ENCODE measurements around the gene TBKBP1. TPM values are rescaled to one million over a fixed set of nuclear protein-coding genes. Genes with fewer than 3 reads are reported as not detected.
"Not testable (repeated sequence)": the region's sequence is repeated elsewhere in the genome, so short reads cannot be mapped to it uniquely, and the experiment has no call there.

The TBKBP1 gene
- total RNA-seq, 1 donor from 2014 or later, result 6.8 TPM

DNA sequence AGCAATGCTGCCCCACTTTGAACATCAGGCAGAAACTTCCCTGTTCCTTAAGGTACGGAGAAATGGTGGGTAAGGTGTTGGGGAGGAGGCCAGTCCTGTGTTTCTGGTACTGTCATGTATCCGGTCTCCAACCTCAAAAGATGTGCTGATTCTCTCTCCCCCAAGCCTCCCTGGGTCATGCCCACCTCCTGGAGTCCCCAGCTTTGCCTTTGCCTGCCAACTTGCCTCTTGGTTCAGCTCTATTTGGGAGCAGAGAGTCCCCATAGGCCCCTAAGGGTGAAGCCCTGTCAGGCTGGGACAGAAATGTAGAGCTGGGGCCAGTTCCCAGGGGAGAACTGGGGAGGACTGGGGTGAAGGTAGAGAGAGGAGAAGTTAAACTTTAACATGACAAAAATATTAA lies 37.4 kb downstream of the TBKBP1 start:
- DNase-seq (ENCODE audit: low read depth in 2 of 2), result no peak

DNA sequence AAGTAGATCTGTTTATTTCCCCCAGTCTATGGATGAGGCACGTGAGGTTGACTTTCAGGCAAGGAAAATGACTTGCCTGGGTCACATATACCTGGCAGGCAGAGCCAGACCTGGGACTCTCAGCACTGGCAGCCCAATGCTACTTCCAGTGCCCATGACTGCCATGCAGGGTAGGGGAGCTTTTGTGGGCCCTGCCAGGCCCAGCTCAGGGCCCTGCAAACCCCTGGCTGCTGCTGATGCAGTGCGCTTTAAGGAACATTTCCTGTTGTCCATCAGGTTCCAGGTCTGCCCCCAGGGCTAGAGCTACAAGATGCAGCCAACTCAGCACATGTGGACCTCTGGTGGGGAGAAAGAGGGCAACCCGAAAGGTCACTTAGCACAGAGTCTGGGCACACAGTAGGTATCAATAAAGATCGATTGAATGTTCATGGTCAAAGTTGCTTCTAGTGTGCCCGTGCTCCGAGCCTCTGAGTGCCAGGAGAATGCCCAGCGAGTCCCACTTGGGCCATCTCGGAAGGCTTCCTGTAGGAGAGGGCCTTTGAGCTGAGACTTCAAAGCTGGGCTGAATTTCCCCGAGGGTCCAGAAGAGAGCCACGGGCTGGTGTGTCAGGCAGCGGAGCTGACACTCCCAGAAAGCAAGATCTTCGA lies 38.6 kb downstream of the TBKBP1 start:
- DNase-seq (ENCODE audit: low read depth in 2 of 2), result no peak

DNA sequence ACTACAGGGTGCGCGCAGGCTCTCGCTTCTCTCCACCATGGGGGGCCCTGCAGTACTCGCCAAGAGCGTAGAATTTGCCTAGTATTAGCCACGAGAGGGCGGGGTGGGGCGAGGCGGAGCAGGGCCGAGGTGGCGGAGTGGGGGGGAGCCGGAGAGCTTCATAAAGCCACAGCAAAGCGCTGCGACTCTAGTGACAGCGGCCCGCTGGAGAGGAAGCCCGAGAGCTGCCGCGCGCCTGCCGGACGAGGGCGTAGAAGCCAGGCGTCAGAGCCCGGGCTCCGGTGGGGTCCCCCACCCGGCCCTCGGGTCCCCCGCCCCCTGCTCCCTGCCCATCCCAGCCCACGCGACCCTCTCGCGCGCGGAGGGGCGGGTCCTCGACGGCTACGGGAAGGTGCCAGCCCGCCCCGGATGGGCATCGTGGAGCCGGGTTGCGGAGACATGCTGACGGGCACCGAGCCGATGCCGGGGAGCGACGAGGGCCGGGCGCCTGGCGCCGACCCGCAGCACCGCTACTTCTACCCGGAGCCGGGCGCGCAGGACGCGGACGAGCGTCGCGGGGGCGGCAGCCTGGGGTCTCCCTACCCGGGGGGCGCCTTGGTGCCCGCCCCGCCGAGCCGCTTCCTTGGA lies 39.2 kb downstream of the TBKBP1 start, which contains the start of gene TBX21:
Gene TBX21 (plus strand): TSS at position 190 of the 627 bp plus-strand sequence. CDS start 219 bp downstream, at position 409.
- peak; percentile 20 to 52 for DNase-seq (ENCODE audit: low read depth in 2 of 2)

DNA sequence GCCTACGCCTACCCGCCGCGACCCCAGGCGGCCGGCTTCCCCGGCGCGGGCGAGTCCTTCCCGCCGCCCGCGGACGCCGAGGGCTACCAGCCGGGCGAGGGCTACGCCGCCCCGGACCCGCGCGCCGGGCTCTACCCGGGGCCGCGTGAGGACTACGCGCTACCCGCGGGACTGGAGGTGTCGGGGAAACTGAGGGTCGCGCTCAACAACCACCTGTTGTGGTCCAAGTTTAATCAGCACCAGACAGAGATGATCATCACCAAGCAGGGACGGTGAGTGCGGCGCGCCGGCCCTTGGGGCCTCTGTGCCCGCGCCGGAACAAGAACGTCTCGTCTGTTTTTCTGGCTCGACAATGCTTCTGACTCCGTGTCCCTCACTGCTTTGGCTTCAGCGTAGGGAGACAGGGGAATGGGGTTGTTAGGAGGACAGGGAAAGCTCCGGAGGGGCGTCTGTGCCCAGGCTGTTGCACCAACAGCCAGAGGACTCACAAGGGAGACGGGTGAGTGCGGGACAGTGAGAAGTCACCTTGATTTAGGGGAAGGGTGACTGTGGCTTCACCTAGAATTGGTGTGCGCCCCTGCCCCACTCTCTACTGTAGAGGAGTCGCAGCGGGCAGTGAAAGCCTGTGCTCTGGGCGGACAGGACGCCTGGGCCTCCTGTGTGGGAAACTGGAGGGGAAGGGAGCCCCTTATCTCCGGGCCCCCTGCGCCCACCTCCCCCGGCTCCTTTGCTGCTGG lies 39.9 kb downstream of the TBKBP1 start:
- no peak for DNase-seq (ENCODE audit: low read depth in 2 of 2)

DNA sequence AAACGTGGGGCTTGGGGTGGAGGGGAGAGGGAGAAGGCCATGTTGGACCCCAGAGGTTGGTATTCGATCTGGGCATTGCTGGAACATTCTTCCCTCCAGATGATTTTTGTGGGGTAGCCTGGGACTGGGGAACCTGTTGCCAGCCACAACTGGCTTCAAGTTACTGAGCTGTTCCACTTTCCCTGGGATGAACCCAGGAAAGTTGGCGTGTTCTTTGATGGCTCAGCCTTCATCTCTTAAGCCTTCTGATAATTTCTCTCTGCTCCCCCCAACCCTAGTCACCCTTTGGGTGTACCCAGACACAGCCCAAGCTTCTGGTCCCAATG lies 41.1 kb downstream of the TBKBP1 start:
- DNase-seq (ENCODE audit: low read depth in 2 of 2), result no peak

DNA sequence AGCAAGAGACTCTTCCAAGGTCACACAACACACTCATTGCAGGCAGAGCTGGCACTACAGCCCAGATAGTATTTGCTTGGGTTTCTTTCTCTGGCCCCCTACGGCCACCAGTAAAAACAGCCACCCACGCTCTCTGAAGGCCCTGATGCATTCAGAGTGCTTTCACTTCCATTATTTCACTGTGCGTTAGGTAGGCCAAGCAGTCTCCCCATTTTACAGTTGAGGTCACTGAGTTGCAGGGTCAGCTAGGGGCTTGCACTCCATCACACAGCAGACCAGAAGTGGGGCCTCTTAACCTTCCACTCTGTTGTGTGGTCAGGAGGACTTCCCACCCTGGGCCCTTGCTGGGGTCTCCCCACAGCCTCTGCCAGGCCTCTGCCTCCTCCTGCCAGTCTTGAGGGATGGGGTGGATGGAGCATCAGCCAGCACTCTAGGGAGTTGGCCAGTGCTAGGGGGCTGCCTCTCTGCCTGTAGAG lies 41.6 kb downstream of the TBKBP1 start:
- no peak for DNase-seq (ENCODE audit: low read depth in 2 of 2)

DNA sequence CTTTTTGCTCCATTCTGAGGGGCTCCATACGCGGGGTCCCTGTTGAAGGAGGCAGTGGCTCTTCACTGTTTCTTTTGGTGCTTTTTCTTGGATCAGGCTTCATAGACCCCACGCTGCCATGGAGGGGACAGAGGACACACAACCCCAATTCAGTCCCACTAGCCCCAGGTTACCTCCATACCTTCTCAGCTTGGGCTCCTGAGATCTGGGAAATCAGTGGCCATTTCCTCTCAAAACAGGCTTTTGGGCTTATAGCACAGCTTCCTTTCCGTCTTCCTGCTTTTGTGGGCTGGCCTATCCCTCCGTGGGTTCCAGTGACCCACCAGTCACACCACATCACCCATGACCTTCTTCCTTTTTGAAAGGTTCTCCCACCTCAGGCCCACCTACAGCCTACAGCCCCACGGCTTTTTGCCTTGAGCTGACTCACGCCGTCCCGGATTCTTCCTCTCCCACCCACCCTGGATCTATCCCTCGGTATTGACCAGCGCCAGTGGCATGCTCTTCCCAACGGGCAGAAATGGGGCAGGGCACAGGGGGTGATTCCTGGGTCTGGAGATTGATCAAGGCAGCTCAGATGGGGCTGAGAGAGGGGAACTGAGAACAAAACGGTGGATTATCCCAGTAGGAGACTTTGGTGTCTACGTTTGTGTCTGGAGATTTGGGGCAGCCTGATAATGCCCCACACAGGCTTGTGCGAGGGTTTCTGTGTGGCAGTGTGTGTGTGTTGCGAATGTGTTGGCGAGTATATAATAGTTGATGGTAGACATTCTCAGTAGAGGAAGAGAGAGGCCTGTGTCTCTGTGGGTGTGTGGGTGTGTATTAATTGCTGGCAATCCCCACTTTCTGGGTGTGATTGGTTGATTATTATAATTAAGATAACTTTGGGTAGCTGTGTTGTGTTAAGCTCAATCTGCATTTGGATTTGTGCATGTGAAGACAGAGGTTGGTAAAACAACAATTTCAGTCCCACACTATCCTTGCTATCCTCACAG lies 42.8 kb downstream of the TBKBP1 start:
- DNase-seq (ENCODE audit: low read depth in 2 of 2), result no peak

DNA sequence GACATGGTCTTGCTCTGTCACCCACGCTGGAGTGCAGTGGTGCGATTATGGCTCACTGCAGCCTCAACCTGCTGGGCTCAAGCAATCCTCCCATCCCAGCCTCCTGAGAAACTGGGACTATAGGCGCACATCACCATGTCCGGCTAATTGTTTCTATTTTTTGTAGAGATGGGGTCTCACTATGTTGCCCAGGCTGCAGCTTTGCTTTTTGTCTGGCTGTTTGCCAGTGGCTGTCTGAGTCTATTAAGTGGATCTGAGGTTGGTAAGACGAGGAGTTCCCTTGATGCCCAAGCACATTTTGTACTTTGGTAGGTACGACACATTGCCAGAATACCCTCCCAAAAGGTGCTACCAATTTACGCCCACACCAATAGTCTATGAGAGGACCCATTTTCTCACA lies 44.2 kb downstream of the TBKBP1 start:
- no peak for DNase-seq (ENCODE audit: low read depth in 2 of 2)

DNA sequence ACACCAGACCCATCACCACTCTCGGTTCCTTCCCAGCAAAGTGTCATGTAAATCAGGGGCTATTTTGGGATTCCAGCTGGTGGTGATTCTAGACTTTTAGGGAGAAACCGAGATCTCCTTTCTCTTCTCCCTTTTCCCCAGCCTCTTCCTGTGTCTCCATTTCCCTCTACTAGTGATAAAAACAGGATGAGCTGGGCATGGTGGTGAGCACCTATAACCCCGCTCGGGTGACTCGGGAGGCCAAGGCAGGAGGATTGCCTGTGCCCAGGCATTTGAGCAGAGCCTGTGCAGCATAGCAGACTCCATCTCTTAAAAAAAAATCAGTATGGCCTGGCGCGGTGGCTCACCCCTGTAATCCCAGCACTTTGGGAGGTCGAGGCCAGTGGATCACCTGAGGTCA lies 45.2 kb downstream of the TBKBP1 start:
- no peak for DNase-seq (ENCODE audit: low read depth in 2 of 2)

DNA sequence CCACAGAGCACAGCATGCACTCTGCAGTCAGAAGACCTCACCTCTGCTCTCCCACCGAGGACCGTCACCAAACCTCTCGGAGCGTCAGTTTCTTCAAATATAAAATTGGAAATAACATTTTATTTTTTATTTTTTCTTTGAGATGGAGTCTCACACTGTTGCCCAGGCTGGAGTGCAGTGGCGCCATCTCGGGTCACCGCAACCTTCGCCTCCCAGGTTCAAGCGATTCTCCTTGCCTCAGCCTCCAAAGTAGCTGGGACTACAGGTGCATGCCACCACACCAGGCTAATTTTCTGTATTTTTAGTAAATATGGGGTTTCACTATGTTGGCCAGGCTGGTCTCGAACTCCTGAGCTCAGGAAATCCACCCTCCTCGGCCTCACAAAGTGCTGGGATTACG lies 46.0 kb downstream of the TBKBP1 start:
- not testable (repeated sequence) for DNase-seq (ENCODE audit: low read depth in 2 of 2)

DNA sequence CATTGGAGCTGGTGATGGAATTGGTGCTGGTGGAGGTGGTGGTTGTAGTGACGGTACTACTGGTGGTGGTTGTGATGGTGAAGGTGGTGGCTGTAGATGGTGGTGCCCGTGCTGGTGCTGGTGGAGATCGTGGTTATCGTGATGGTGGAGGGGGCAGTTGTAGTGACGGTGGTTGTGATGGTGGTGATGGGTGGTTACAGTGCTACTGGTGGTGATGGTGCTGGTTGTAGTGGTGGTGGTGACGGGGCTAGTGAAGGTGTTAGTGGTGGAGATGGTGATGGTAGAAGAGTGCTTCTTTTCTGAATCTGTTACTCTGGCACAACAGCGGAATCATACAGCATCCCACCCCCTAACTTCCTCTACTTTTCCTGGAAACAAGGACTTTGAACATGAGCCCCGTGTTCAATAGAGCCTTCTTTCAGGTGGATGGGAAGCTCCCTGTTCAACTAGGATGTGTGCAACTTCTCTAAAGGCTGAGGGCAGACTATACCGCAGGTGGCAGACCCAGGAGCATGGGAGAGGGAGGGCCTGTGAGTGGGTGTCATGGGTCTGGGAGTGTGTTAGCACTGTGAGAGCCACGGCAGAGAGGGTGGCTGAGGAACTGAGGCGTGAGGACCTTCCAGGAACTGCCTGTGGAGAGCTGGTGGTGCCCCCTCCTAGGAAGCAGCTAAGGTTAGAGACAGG lies 47.3 kb downstream of the TBKBP1 start:
- no peak for DNase-seq (ENCODE audit: low read depth in 2 of 2)

DNA sequence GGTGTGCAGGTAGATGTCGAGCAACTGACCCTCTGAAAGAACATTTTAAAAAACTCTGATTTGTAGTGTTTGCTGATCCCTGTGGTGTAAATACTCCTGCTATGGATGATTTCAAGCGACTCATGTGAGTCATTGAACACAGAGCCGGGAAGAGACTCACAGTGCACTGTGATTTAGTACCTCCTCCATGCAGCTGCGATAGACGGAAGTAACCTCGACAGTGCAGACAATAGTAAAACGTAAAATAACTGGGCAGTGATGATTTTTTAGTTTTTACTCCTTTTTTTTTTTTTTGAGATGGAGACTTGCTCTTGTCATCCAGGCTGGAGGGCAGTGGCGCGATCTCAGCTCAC lies 47.8 kb downstream of the TBKBP1 start:
- DNase-seq (ENCODE audit: low read depth in 2 of 2), result no peak

DNA sequence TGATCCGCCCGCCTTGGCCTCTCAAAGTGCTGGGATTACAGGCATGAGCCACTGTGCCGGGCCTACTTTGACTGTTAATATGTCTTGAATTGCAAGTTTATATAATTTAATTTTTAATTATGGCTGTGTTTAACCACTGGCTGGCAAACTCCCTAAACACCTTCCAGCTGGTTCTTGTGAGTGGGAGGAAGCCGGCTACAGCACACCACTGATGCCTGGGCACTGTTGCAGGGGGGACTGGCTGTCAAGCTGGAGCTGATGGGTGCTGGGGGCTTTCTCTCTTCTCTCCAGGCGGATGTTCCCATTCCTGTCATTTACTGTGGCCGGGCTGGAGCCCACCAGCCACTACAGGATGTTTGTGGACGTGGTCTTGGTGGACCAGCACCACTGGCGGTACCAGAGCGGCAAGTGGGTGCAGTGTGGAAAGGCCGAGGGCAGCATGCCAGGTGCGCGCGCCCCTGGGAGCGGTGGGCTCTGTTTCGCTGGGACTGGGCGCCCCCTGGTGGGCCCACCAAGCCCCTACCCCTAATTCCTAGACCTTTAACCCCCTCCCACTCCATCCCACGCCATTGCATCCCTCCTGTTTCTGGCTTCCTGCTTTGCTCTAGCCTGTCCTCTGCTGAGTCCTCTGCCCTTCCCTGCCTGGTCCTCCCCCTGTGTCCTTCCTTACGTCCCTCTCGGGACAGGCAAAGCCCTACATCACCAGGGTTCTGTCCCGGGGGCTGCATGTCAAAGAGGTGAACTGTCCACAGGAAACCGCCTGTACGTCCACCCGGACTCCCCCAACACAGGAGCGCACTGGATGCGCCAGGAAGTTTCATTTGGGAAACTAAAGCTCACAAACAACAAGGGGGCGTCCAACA lies 48.6 kb downstream of the TBKBP1 start:
- DNase-seq (ENCODE audit: low read depth in 2 of 2), result peak in 1 of 2 donors; percentile 11

DNA sequence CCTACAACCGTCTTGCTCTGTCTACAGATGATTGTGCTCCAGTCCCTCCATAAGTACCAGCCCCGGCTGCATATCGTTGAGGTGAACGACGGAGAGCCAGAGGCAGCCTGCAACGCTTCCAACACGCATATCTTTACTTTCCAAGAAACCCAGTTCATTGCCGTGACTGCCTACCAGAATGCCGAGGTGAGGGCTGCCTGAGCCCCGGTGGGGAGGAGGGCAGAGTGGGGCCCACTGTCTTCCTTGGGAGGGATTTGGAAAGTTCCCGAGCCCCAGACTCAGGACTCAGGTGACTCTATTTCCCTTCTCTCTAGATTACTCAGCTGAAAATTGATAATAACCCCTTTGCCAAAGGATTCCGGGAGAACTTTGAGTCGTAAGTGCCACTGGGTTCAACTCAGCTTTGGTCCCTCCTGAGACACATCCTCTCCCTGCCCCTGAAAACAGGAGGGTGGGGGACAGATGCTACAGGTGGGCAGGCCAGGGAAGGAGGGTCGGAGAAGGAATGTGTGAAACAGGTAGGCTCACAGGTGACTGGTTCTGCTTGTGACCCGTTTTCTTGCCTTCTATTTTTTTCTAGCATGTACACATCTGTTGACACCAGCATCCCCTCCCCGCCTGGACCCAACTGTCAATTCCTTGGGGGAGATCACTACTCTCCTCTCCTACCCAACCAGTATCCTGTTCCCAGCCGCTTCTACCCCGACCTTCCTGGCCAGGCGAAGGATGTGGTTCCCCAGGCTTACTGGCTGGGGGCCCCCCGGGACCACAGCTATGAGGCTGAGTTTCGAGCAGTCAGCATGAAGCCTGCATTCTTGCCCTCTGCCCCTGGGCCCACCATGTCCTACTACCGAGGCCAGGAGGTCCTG lies 50.4 kb downstream of the TBKBP1 start:
- DNase-seq (ENCODE audit: low read depth in 2 of 2), result no peak

DNA sequence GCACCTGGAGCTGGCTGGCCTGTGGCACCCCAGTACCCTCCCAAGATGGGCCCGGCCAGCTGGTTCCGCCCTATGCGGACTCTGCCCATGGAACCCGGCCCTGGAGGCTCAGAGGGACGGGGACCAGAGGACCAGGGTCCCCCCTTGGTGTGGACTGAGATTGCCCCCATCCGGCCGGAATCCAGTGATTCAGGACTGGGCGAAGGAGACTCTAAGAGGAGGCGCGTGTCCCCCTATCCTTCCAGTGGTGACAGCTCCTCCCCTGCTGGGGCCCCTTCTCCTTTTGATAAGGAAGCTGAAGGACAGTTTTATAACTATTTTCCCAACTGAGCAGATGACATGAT lies 51.0 kb downstream of the TBKBP1 start:
- no peak for DNase-seq (ENCODE audit: low read depth in 2 of 2)

DNA sequence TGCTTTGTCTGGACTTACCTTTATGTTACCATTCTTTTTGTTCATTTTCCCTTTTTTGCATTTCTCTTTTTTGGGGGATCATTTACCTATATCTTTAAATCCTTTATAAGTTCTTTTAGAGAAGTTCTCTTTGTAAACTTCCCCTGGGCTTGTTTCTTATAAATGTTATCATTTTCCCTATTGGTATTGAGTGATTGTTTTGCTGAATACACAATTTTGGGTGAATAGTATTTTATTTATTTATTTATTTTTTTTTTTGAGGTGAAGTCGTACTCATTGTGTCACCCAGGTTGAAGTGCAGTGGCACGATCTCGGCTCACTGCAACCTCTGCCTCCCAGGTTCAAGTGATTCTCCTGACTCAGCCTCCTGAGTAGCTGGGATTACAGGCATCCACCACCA lies 57.5 kb downstream of the TBKBP1 start:
- DNase-seq (ENCODE audit: low read depth in 2 of 2), result no peak

DNA sequence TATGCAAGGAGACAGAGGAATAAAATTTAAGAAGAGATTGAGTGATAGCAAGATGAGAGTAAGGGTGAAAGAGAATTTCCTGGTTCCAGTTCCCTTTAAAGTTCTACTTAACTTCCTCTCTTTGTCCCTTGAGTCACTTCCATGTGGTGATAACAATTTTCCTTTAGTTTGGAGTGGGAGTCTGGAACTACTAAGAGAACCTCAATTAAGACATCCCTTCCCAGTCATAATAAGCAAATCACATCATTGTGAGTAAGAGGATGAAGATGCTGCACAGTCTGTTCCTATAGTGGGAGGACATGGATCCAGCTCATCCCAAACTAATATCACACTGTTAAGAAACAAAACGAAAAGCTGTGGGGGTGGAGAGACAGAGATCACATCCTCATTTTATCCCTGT lies 63.4 kb downstream of the TBKBP1 start:
- no peak for DNase-seq (ENCODE audit: low read depth in 2 of 2)

DNA sequence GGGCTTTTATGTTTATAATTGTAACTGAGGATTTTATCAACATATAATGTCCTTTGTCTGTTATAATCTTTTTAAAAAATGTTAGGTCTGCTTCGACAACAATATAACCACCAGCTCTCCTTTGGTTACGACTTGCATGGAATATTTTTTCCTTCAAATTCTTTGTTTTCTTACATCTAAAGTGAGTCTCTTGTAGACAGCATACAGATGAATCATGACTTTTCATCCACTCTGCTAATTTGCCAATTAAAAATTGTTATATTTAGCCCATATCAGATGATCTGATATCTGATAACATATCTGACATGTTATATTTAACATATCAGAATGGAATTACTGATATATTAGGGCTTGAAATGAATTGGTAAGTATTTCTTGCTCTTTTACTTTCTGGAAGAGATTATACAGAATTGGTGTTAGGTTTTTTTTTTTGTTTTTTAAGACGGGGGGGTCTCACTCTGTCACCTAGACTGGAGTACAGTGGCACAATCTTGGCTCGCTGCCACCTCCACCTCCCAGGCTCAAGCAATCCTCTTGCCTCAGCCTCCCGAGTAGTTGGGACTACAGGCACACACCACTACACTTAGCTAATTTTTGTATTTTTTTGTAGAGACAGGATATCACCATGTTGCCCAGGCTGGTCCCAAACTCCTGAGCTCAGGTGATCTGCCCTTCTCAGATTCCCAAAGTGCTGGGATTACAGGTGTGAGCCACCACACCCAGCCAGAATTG lies 66.6 kb downstream of the TBKBP1 start:
- no peak for DNase-seq (ENCODE audit: low read depth in 2 of 2)
